Lung (tissue), 12 donors: ENCODE results near the gene PRKD1. TPM values are rescaled to one million over a fixed set of nuclear protein-coding genes. Genes with fewer than 3 reads are reported as not detected.
A peak's percentile ranks its signal among the peaks of the same experiment; 100 is the strongest.
"Not testable (repeated sequence)": the region's sequence is repeated elsewhere in the genome, so short reads cannot be mapped to it uniquely, and the experiment has no call there.

Source experiments
- ATAC-seq: fragments of 200-7000 bp; cut with Tn5 transposase; one replicate; pipeline ENCODE4 v1.9.1; 2020; ENCODE audit warnings: moderate number of reproducible peaks; ENCODE audit not compliant: insufficient read depth, low FRiP score
- DNase-seq, 3 donors: peaks; one replicate each; pipeline ENCODE4 v3.0.0-alpha.2; 2013 to 2017
- H3K27ac ChIP-seq, 2 donors: one replicate each; pipeline ENCODE4 v1.5.1; 2013; ENCODE audit warnings: mild to moderate bottlenecking in 2 of 2, moderate library complexity in 2 of 2, control low read depth in 1 of 2, inconsistent platforms in 1 of 2, low read depth in 1 of 2, low read length in 1 of 2
- H3K27me3 ChIP-seq, 3 donors: one replicate each; pipeline ENCODE4 v1.5.1; 2013; ENCODE audit warnings: low read length in 2 of 3; ENCODE audit not compliant: control insufficient read depth in 3 of 3, insufficient read depth in 3 of 3
- H3K36me3 ChIP-seq, 4 donors: one replicate each; pipeline ENCODE4 v1.5.1; 2013; ENCODE audit warnings: low read length in 4 of 4, mild to moderate bottlenecking in 1 of 4, moderate library complexity in 1 of 4; ENCODE audit not compliant: control insufficient read depth in 4 of 4, insufficient read depth in 4 of 4
- H3K4me1 ChIP-seq, 5 donors: one replicate each; pipeline ENCODE4 v1.5.1; 2013; ENCODE audit warnings: low read length in 5 of 5, mild to moderate bottlenecking in 2 of 5, moderate library complexity in 1 of 5; ENCODE audit not compliant: control insufficient read depth in 5 of 5, insufficient read depth in 5 of 5
- H3K4me3 ChIP-seq: one replicate; pipeline ENCODE4 v1.5.1; 2013; ENCODE audit warnings: mild to moderate bottlenecking, control low read depth, moderate library complexity
- H3K9ac ChIP-seq, 2 donors: one replicate each; pipeline ENCODE4 v1.5.1; 2013; ENCODE audit warnings: low read length in 2 of 2, control low read depth in 1 of 2; ENCODE audit not compliant: insufficient read depth in 1 of 2
- H3K9me3 ChIP-seq, 4 donors: one replicate each; pipeline ENCODE4 v1.5.1; 2013; ENCODE audit warnings: low read length in 3 of 4, mild to moderate bottlenecking in 1 of 4, moderate library complexity in 1 of 4; ENCODE audit not compliant: control insufficient read depth in 4 of 4, insufficient read depth in 3 of 4
- WGBS, 2 donors: extraction: QIAGEN DNeasy Blood & Tissue Kit; methylation state at CpG; one replicate each; pipeline ENCODE4 v1.1.7; 2013; 5-methylcytosine and 5-hydroxymethylcytosine counted together
- polyA plus RNA-seq, 2 donors: library from polyadenylated mRNA; stranded (reverse); fragments of 200-250 nt; gene quantifications; one replicate each; pipeline ENCODE4 v1.2.1, GENCODE V29; 2013
- total RNA-seq, 2 donors: library from RNA; depleted of rRNA in 1 of 2; stranded (reverse); fragments of >200 nt in 1 of 2; gene quantifications; one replicate each; pipeline ENCODE4 v1.2.1, GENCODE V29; 2014 to 2021
- TF ChIP-seq, protein P1 (sequence below): IDR thresholded peaks from 2 replicates; pipeline ENCODE4 v1.5.1; 2012; ENCODE audit warnings: mild to moderate bottlenecking; ENCODE audit errors: control extremely low read depth, extremely low read depth
- donor health status: control.
- donor health status: control.
- donor health status: Bipolar disorder and iron deficiency.
- donor health status: healthy.
- donor health status: DM: yes; HTN: yes; CAD: no.

PRKD1 gene
- total and polyA plus RNA-seq, 4 donors, result 4.0 to 20.9 (median 11.2) TPM

DNA sequence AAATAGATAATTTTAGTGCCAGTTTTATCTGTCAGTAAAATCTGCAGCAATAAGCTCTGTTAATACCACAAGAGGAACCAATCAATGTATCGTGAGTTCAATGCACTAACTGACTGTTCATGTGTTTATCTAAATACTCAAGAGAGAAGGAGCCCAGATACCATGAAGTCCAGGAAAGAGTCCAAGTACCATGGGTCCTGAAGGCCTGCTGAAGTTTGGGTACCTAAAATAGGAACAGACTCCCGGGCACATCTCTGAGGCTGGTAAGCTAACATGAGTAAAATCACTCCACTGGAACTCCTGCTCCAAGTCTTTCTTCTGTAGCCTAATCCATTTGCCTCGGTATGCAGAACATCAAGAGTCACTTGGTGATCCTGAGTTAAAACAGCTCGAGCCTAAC lies 71.1 kb downstream of the PRKD1 start:
- Histone ChIP-seq H3K9me3 (peaks cover 0 to 4% (median 1%) of the 10 kb centered on the region in 4 donors), H3K27me3 (no peaks in the 10 kb centered on the region), H3K9ac (no peak overlapping the region), H3K4me1 (no peaks in the 10 kb centered on the region), H3K4me3 (no peak overlapping the region), H3K27ac (no peak overlapping the region), H3K36me3 (no peaks in the 10 kb centered on the region)
- DNase-seq (no peak), ATAC-seq (no peak)
- TF ChIP-seq, protein P1, sequence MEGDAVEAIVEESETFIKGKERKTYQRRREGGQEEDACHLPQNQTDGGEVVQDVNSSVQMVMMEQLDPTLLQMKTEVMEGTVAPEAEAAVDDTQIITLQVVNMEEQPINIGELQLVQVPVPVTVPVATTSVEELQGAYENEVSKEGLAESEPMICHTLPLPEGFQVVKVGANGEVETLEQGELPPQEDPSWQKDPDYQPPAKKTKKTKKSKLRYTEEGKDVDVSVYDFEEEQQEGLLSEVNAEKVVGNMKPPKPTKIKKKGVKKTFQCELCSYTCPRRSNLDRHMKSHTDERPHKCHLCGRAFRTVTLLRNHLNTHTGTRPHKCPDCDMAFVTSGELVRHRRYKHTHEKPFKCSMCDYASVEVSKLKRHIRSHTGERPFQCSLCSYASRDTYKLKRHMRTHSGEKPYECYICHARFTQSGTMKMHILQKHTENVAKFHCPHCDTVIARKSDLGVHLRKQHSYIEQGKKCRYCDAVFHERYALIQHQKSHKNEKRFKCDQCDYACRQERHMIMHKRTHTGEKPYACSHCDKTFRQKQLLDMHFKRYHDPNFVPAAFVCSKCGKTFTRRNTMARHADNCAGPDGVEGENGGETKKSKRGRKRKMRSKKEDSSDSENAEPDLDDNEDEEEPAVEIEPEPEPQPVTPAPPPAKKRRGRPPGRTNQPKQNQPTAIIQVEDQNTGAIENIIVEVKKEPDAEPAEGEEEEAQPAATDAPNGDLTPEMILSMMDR, result no peak
- WGBS, 2 donors, result 77 to 89% methylated on average over 4 of the region's 4 CpGs

DNA sequence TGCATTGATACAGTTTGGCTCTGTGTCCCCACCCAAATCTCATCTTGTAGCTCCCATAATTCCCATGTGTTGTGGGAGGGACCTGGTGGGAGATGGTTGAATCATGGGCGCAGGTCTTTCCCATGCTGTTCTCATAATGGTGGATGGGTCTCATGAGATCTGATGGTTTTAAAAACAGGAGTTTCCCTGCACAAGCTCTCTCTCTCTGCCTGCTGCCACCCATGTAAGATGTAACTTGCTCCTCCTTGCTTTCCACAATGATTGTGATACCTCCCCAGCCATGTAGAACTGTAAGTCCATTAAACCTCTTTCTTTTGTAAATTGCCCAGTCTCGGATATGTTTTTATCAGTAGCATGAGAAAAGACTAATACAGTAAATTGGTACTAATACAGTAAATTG lies 74.0 kb downstream of the PRKD1 start:
- H3K4me1 ChIP-seq, H3K27ac ChIP-seq, DNase-seq, H3K9me3 ChIP-seq, H3K9ac ChIP-seq, H3K36me3 ChIP-seq, ATAC-seq, H3K4me3 ChIP-seq, H3K27me3 ChIP-seq: not testable (repeated sequence)
- 96 to 98% methylated on average over 2 of the region's 2 CpGs for WGBS, 2 donors

DNA sequence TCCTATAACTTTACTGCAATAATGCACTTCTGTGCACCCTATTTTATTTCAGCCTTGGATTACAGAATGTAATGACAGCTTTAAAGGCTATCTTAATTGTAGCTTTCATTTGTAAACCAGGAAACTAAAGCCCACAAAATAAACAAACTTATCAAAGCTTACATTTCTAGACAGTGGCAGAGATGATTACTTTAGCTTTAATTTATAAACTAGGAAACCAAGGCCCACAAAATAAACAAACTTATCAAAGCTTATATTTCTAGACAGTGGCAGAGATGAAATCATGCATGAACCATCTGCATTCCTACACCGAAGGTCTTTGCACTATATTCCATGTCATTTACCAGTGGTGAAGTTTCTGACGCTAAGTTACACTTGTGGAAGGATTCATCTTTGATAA lies 74.4 kb downstream of the PRKD1 start:
- no peaks in the 10 kb centered on the region for H3K36me3 ChIP-seq
- DNase-seq (peak in 2 of 3 donors; percentile 10 to 31), ATAC-seq (no peak)
- H3K4me1 ChIP-seq, result no peaks in the 10 kb centered on the region
- no peak overlapping the region for H3K4me3 ChIP-seq
- 57 to 78% methylated on average over 2 of the region's 2 CpGs for WGBS, 2 donors
- TF ChIP-seq, protein P1, result no peak
- H3K9ac ChIP-seq, result no peak overlapping the region
- peaks cover 0 to 4% (median 1%) of the 10 kb centered on the region in 4 donors for H3K9me3 ChIP-seq
- no peaks in the 10 kb centered on the region for H3K27me3 ChIP-seq
- H3K27ac ChIP-seq, result no peak overlapping the region

DNA sequence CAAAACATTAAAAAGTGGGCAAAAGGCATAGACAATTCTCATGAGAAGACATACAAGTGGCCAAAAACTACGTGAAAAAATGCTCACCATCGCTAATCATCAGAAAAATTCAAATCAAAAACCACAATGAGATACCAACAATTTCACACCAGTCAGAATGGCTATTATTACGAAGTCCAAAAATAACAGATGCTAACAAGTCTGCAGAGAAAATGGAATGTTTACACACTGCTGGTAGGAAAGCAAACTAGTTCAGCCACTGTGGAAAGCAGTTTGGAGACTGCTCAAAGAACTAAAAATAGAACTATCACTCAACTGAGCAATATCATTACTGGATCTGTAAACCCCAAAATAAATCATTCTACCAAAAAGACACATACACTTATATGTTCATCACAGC lies 76.2 kb downstream of the PRKD1 start:
- TF ChIP-seq, protein P1, result no peak
- H3K36me3 ChIP-seq, result no peaks in the 10 kb centered on the region
- H3K4me3 ChIP-seq, result no peak overlapping the region
- no peak for ATAC-seq
- H3K27me3 ChIP-seq, result no peaks in the 10 kb centered on the region
- WGBS, 2 donors, result 67 to 79% methylated on average over 3 of the region's 3 CpGs
- DNase-seq, result no peak
- peaks cover 0 to 4% (median 1%) of the 10 kb centered on the region in 4 donors for H3K9me3 ChIP-seq
- no peak overlapping the region for H3K27ac ChIP-seq
- no peak overlapping the region for H3K9ac ChIP-seq
- H3K4me1 ChIP-seq, result peaks cover 0 to 6% (median 0%) of the 10 kb centered on the region in 5 donors
